Neural cell (in vitro differentiated cells): ENCODE data around the gene TAS2R41. TPM values are rescaled to one million over a fixed set of nuclear protein-coding genes. Genes with fewer than 3 reads are reported as not detected.

ENCODE experiments used
- H2AFZ ChIP-seq: fragments of 200-600, 300-800 bp; sonication (generic), shearing (Covaris generic); 2 replicates; pipeline ENCODE4 v1.6.0; 2014; ENCODE audit warnings: low read depth, mild to moderate bottlenecking, antibody characterized with exemption, low read length, moderate library complexity
- H3F3A ChIP-seq: fragments of 200-600 bp; shearing (Covaris generic); 2 replicates; pipeline ENCODE4 v1.6.1; 2016; ENCODE audit warnings: mild to moderate bottlenecking, moderate library complexity, mixed read lengths, antibody characterized with exemption, low read length; ENCODE audit not compliant: insufficient read depth, poor library complexity, severe bottlenecking
- H3K27ac ChIP-seq: fragments of 200-600, 300-800 bp; sonication (generic), shearing (Covaris generic); 2 replicates; pipeline ENCODE4 v1.5.1; 2014; ENCODE audit warnings: mild to moderate bottlenecking, low read length, moderate library complexity
- H3K27me3 ChIP-seq: fragments of 300-800, 200-600 bp; sonication (generic), shearing (Covaris generic); 2 replicates; pipeline ENCODE4 v1.6.0; 2014; ENCODE audit warnings: mild to moderate bottlenecking, low read depth, low read length, moderate library complexity; ENCODE audit not compliant: insufficient read depth
- H3K36me3 ChIP-seq: fragments of 300-800, 200-600 bp; sonication (generic), shearing (Covaris generic); 2 replicates; pipeline ENCODE4 v1.5.1; 2014; ENCODE audit warnings: mild to moderate bottlenecking, antibody characterized with exemption, low read length, moderate library complexity; ENCODE audit not compliant: insufficient read depth
- H3K4me2 ChIP-seq: fragments of 300-800, 200-600 bp; sonication (generic), shearing (Covaris generic); 2 replicates; pipeline ENCODE4 v1.6.0; 2014; ENCODE audit warnings: mild to moderate bottlenecking, low read length
- H3K4me3 ChIP-seq: fragments of 300-800, 200-600 bp; sonication (generic), shearing (Covaris generic); 2 replicates; pipeline ENCODE4 v1.5.1; 2014; ENCODE audit warnings: mild to moderate bottlenecking, low read length, moderate library complexity
- H3K79me2 ChIP-seq: fragments of 200-600 bp; shearing (Covaris generic); replicated peaks from 2 replicates; pipeline ENCODE4 v1.6.0; 2014; ENCODE audit warnings: mild to moderate bottlenecking, low read length, moderate library complexity; ENCODE audit not compliant: insufficient read depth
- H3K9ac ChIP-seq: fragments of 300-800, 200-600 bp; sonication (generic), shearing (Covaris generic); 2 replicates; pipeline ENCODE4 v1.6.1; 2016; ENCODE audit warnings: mild to moderate bottlenecking, low read length, mixed read lengths
- H3K9me2 ChIP-seq: fragments of 200-600 bp; shearing (Covaris generic); 2 replicates; pipeline ENCODE4 v1.6.1; 2016; ENCODE audit warnings: mild to moderate bottlenecking, low read length, mixed read lengths; ENCODE audit not compliant: insufficient read depth
- H3K9me3 ChIP-seq: fragments of 200-600, 300-800 bp; sonication (generic), shearing (Covaris generic); 2 replicates; pipeline ENCODE4 v1.6.1; 2016; ENCODE audit warnings: mild to moderate bottlenecking, mixed run types, low read length, moderate library complexity, mixed read lengths
- H4K20me1 ChIP-seq: fragments of 200-600 bp; shearing (Covaris generic); 2 replicates; pipeline ENCODE4 v1.6.1; 2016; ENCODE audit warnings: mild to moderate bottlenecking, mixed run types; ENCODE audit not compliant: insufficient read depth
- CTCF ChIP-seq: fragments of 450-650 bp; IDR thresholded peaks from 2 replicates; pipeline ENCODE4 v1.5.1; 2014; ENCODE audit warnings: antibody characterized with exemption, mild to moderate bottlenecking, moderate library complexity; ENCODE audit not compliant: poor library complexity, severe bottlenecking
- EP300 ChIP-seq: fragments of 450-650 bp; conservative IDR thresholded peaks from 2 replicates; pipeline ENCODE4 v1.6.1; 2014; ENCODE audit warnings: antibody characterized with exemption, mild to moderate bottlenecking, moderate library complexity; ENCODE audit not compliant: poor library complexity, severe bottlenecking
- EZH2 ChIP-seq: fragments of 200-600, 300-800 bp; shearing (Covaris generic), sonication (generic); IDR thresholded peaks from 2 replicates; pipeline ENCODE4 v1.6.1; 2014; ENCODE audit warnings: antibody characterized with exemption, low read length, borderline replicate concordance, mild to moderate bottlenecking; ENCODE audit not compliant: insufficient read depth, poor library complexity, severe bottlenecking
- MXI1 ChIP-seq: fragments of 450-650 bp; conservative IDR thresholded peaks from 2 replicates; pipeline ENCODE4 v1.6.1; 2014; ENCODE audit warnings: antibody characterized with exemption, mild to moderate bottlenecking; ENCODE audit not compliant: poor library complexity, severe bottlenecking
- POLR2AphosphoS5 ChIP-seq: IDR thresholded peaks from 2 replicates; pipeline ENCODE4 v1.6.1; 2012
- RAD21 ChIP-seq: fragments of 450-650 bp; conservative IDR thresholded peaks from 2 replicates; pipeline ENCODE4 v1.6.1; 2014; ENCODE audit warnings: antibody characterized with exemption, mild to moderate bottlenecking, moderate library complexity
- REST ChIP-seq: IDR thresholded peaks from 2 replicates; pipeline ENCODE4 v1.6.1; 2012; ENCODE audit warnings: borderline replicate concordance
- SMC3 ChIP-seq: fragments of 450-650 bp; conservative IDR thresholded peaks from 2 replicates; pipeline ENCODE4 v1.6.1; 2014; ENCODE audit warnings: antibody characterized with exemption, mild to moderate bottlenecking, moderate library complexity; ENCODE audit not compliant: poor library complexity
- TAF1 ChIP-seq: IDR thresholded peaks from 2 replicates; pipeline ENCODE4 v1.6.1; 2012; ENCODE audit warnings: low read depth
- polyA plus RNA-seq: library from polyadenylated mRNA; depleted of rRNA; stranded (reverse); fragments of >200 nt; gene quantifications from 2 replicates; pipeline ENCODE4 v1.2.3, GENCODE V29; 2014

Gene TAS2R41
- polyA plus RNA-seq, 1 donor from 2014 or later = not detected

GRCh38 chr7:143514995-143515735 is 37.5 kb downstream of the TAS2R41 start:
- TF ChIP-seq REST (no peak), MXI1 (no peak), EP300 (no peak), RAD21 (no peak), EZH2 (no peak), TAF1 (no peak), CTCF (no peak), SMC3 (no peak), POLR2AphosphoS5 (no peak)
- H3K27ac ChIP-seq = no peak overlapping the region
- no peak overlapping the region for H2AFZ ChIP-seq
- H3K4me3 ChIP-seq = no peak overlapping the region
- H3K36me3 ChIP-seq = no peaks in the 10 kb centered on the region
- H3K9me3 ChIP-seq = no peaks in the 10 kb centered on the region
- no peaks in the 10 kb centered on the region for H3K79me2 ChIP-seq
- no peaks in the 10 kb centered on the region for H3K9me2 ChIP-seq
- no peak overlapping the region for H3K9ac ChIP-seq
- H3F3A ChIP-seq = no peaks in the 10 kb centered on the region
- no peak overlapping the region for H3K4me2 ChIP-seq
- no peaks in the 10 kb centered on the region for H3K27me3 ChIP-seq
- no peaks in the 10 kb centered on the region for H4K20me1 ChIP-seq

- TF ChIP-seq RAD21 (no peak), POLR2AphosphoS5 (no peak), SMC3 (no peak), EP300 (no peak), TAF1 (no peak), MXI1 (no peak), REST (no peak), CTCF (no peak), EZH2 (no peak)
- Histone ChIP-seq H3K27me3 (no peaks in the 10 kb centered on the region), H4K20me1 (no peaks in the 10 kb centered on the region), H3K4me2 (no peak overlapping the region), H3F3A (no peaks in the 10 kb centered on the region), H2AFZ (no peak overlapping the region), H3K9me2 (no peaks in the 10 kb centered on the region), H3K79me2 (no peaks in the 10 kb centered on the region), H3K9ac (no peak overlapping the region), H3K36me3 (no peaks in the 10 kb centered on the region), H3K4me3 (no peak overlapping the region), H3K27ac (no peak overlapping the region), H3K9me3 (no peaks in the 10 kb centered on the region)
Measured at GRCh38 chr7:143516981-143517380, 39.3 kb downstream of the TAS2R41 start.
